ENCODE results near the gene GXYLT2. TPM values are rescaled to one million over a fixed set of nuclear protein-coding genes. Genes with fewer than 3 reads are reported as not detected.

The GXYLT2 gene
- total and polyA plus RNA-seq, 2 of the 13 experiments (the other 11 are each of a cell fraction or from before 2014, with no cell fraction given): 4.3 to 6.9 TPM

- TF ChIP-seq THAP9 (CRISPR knock-in tag; IDR thresholded peaks at IDR 0.05; ENCODE audit: borderline replicate concordance) (no peak), ZNF550 (CRISPR knock-in tag; IDR thresholded peaks at IDR 0.05; ENCODE audit: borderline replicate concordance) (no peak), SNAPC5 (CRISPR knock-in tag; IDR thresholded peaks at IDR 0.05; ENCODE audit: borderline replicate concordance) (no peak), RFX3 (CRISPR knock-in tag; IDR thresholded peaks at IDR 0.05) (no peak), ZNF619 (CRISPR knock-in tag; IDR thresholded peaks at IDR 0.05) (no peak), FLYWCH1 (CRISPR knock-in tag; IDR thresholded peaks at IDR 0.05) (no peak), SNAI1 (CRISPR knock-in tag; IDR thresholded peaks at IDR 0.05; ENCODE audit: borderline replicate concordance) (no peak), HOXA9 (CRISPR knock-in tag; IDR thresholded peaks at IDR 0.05; ENCODE audit: borderline replicate concordance) (no peak), HNRNPL (IDR thresholded peaks at IDR 0.05; ENCODE audit: low read depth, low read length) (no peak), MYC (CRISPR knock-in tag; IDR thresholded peaks at IDR 0.05; ENCODE audit: borderline replicate concordance) (peak; percentile 48; the same call in 1 of the 2 replicates), PHF21A (CRISPR knock-in tag; IDR thresholded peaks at IDR 0.05) (peak; percentile 82), ZNF460 (CRISPR knock-in tag; IDR thresholded peaks at IDR 0.05; ENCODE audit: borderline replicate concordance) (no peak), ATAD3A (CRISPR knock-in tag; IDR thresholded peaks at IDR 0.05) (no peak), REPIN1 (CRISPR knock-in tag; IDR thresholded peaks at IDR 0.05; ENCODE audit: borderline replicate concordance, low read depth) (peak; percentile 32; the same call in 1 of the 2 replicates), MEF2D (CRISPR knock-in tag; IDR thresholded peaks at IDR 0.05) (no peak), FOXP1 (IDR thresholded peaks at IDR 0.05) (no peak), FOXP1 (CRISPR knock-in tag; IDR thresholded peaks at IDR 0.05) (peak; percentile 73; the same call in 1 of the 2 replicates)
- TF ChIP-seq, protein P1, sequence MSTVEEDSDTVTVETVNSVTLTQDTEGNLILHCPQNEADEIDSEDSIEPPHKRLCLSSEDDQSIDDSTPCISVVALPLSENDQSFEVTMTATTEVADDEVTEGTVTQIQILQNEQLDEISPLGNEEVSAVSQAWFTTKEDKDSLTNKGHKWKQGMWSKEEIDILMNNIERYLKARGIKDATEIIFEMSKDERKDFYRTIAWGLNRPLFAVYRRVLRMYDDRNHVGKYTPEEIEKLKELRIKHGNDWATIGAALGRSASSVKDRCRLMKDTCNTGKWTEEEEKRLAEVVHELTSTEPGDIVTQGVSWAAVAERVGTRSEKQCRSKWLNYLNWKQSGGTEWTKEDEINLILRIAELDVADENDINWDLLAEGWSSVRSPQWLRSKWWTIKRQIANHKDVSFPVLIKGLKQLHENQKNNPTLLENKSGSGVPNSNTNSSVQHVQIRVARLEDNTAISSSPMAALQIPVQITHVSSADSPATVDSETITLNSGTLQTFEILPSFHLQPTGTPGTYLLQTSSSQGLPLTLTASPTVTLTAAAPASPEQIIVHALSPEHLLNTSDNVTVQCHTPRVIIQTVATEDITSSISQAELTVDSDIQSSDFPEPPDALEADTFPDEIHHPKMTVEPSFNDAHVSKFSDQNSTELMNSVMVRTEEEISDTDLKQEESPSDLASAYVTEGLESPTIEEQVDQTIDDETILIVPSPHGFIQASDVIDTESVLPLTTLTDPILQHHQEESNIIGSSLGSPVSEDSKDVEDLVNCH (CRISPR knock-in tag; IDR thresholded peaks at IDR 0.05): no peak
- TF ChIP-seq, protein P2, sequence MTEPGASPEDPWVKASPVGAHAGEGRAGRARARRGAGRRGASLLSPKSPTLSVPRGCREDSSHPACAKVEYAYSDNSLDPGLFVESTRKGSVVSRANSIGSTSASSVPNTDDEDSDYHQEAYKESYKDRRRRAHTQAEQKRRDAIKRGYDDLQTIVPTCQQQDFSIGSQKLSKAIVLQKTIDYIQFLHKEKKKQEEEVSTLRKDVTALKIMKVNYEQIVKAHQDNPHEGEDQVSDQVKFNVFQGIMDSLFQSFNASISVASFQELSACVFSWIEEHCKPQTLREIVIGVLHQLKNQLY (CRISPR knock-in tag; IDR thresholded peaks at IDR 0.05): no peak; the same call in 1 of the 2 replicates
- TF ChIP-seq, protein P3, sequence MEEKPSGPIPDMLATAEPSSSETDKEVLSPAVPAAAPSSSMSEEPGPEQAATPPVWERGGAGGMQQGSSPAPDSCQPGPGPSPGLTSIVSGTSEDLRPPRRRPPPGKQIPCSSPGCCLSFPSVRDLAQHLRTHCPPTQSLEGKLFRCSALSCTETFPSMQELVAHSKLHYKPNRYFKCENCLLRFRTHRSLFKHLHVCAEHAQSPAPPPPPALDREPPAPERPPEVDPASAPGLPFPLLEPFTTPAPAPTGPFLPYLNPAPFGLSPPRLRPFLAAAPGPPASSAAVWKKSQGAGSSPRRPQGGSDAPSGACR (CRISPR knock-in tag; IDR thresholded peaks at IDR 0.05): no peak
- TF ChIP-seq, protein P4, sequence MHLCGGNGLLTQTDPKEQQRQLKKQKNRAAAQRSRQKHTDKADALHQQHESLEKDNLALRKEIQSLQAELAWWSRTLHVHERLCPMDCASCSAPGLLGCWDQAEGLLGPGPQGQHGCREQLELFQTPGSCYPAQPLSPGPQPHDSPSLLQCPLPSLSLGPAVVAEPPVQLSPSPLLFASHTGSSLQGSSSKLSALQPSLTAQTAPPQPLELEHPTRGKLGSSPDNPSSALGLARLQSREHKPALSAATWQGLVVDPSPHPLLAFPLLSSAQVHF (CRISPR knock-in tag; IDR thresholded peaks at IDR 0.05): no peak
Measured at GRCh38 chr3:72957297-72957696, 69.5 kb downstream of the GXYLT2 start (continued).

All from HepG2 (cell line).